ENCODE results near the gene KCNH1.

- no peak for TF ChIP-seq REST (IDR thresholded peaks at IDR 0.05; ENCODE audit: low read depth, low read length)
- no peak for TF ChIP-seq RB1 (IDR thresholded peaks at IDR 0.05; ENCODE audit: borderline replicate concordance)
- no peak for TF ChIP-seq POLR2A (IDR thresholded peaks at IDR 0.05; ENCODE audit: low read depth, low read length)
- no peak for TF ChIP-seq E2F8 (IDR thresholded peaks at IDR 0.05; ENCODE audit: low read depth, partially characterized antibody)
- TF ChIP-seq BCL11A (IDR thresholded peaks at IDR 0.05; ENCODE audit: low read depth, low read length), result no peak
- TF ChIP-seq POLR2AphosphoS5 (IDR thresholded peaks at IDR 0.05; ENCODE audit: low read length), result no peak
- TF ChIP-seq CTCF (IDR thresholded peaks at IDR 0.05 in 2 of 3, conservative IDR thresholded peaks at IDR 0.05 in 1 of 3; ENCODE audit: control insufficient read depth in 2 of 3, extremely low read depth in 1 of 3, insufficient read depth in 1 of 3, low read depth in 3 of 3, low read length in 3 of 3), result no peak
- no peak for TF ChIP-seq POLR2AphosphoS2 (IDR thresholded peaks at IDR 0.05; ENCODE audit: low read depth, low read length)
- no peak for TF ChIP-seq EGR1 (IDR thresholded peaks at IDR 0.05; ENCODE audit: borderline replicate concordance in 1 of 2, low read depth in 2 of 2, low read length in 2 of 2)
- no peak for TF ChIP-seq FOS (IDR thresholded peaks at IDR 0.05; ENCODE audit: borderline replicate concordance, extremely low read depth, insufficient read length)
Measured at GRCh38 chr1:211092955-211093354, 41.0 kb downstream of the KCNH1 start.

All from GM12878 (cell line).